Central memory CD4-positive, alpha-beta T cell (primary cell): ENCODE results near the gene RIMKLA.

Source experiments
- DNase-seq: peaks from one replicate; pipeline ENCODE4 v3.0.0; 2022
- total RNA-seq, 3 experiments: gene quantifications; one replicate each; lab custom pipeline; 2026; lab: John Stamatoyannopoulos, UW

The RIMKLA gene, protein sequence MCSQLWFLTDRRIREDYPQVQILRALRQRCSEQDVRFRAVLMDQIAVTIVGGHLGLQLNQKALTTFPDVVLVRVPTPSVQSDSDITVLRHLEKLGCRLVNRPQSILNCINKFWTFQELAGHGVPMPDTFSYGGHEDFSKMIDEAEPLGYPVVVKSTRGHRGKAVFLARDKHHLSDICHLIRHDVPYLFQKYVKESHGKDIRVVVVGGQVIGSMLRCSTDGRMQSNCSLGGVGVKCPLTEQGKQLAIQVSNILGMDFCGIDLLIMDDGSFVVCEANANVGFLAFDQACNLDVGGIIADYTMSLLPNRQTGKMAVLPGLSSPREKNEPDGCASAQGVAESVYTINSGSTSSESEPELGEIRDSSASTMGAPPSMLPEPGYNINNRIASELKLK
- 0.19 to 2.6 (median 0.60) reads per million in 3 experiments for total RNA-seq

DNA sequence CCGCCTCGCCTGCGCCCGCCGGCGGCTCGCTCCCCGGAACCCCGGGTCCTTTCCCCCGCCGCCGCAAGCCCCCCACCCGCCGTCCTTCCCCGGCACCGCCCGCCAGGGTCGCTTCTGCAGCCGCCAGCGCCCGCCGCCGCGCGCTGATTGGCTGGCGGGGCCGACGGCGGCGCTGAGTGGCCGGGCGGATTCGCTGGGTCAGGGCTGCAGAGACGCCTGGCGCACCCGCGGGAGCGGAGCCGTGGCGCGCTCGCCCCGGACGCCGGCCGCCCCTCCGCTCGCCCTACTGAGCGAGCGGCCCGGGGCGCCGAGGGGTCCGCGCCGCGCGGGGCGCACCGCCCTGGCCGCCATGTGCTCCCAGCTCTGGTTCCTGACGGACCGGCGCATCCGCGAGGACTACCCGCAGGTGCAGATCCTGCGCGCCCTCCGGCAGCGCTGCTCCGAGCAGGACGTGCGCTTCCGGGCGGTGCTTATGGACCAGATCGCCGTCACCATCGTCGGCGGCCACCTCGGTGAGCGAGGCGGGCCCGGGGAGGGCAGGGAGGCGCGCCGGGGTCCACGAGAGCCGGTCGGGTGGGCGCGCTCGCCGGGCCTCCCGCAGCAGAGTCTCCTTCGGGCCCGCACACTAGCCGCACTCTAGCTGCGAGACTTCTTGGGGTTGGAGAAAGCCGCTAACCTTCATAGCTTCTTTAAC, at the start of gene RIMKLA:
Gene RIMKLA (plus strand): TSS at position 207 of the 694 bp plus-strand sequence. CDS start 143 bp downstream, at position 350.
- peak; percentile 12 for DNase-seq

DNA sequence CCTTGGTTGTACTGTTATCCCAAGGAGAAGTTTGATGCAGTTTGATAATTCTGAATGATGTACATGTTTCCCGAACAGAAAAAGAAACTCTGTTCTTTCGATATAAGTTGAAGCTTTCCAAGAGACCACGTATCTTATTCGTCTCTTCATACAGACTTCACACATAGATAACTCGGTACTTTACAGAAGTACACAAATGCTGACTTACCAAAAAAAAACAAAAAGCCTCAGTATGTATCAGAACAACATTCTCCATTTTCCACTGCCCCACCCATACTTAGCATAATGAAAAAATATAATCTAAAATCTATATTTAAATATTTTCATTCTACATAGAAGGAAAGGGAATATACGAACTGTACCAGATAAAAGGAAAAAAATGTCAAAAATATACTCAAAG, 47.7 kb upstream of the RIMKLA start:
- DNase-seq = no peak

DNA sequence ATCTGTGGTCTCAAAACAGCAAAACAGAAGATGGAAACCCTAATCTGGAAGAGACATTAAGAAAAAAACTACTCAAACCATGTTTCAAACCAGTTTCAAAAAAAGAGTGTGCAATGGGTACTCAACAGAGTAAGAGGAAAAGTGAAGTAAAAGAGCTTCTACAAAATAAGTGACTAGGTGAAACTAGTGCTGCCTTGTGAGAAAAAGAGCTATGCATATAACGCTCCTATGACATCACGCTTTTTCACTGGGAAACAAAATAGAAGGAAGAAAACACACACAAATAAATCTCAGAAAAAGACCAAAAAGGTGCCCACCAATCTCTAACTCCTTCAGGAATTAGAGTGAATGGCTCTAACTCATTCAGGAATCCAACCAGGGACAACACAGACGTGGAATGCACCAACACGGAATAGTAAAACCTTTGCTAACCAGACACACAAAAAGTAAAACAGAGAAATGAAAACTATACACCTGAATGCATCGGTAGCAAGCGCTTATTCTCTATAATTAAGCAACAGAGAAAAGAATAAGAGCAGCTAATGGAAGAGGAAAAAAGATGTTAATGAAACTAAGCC, 46.8 kb upstream of the RIMKLA start:
- no peak for DNase-seq

DNA sequence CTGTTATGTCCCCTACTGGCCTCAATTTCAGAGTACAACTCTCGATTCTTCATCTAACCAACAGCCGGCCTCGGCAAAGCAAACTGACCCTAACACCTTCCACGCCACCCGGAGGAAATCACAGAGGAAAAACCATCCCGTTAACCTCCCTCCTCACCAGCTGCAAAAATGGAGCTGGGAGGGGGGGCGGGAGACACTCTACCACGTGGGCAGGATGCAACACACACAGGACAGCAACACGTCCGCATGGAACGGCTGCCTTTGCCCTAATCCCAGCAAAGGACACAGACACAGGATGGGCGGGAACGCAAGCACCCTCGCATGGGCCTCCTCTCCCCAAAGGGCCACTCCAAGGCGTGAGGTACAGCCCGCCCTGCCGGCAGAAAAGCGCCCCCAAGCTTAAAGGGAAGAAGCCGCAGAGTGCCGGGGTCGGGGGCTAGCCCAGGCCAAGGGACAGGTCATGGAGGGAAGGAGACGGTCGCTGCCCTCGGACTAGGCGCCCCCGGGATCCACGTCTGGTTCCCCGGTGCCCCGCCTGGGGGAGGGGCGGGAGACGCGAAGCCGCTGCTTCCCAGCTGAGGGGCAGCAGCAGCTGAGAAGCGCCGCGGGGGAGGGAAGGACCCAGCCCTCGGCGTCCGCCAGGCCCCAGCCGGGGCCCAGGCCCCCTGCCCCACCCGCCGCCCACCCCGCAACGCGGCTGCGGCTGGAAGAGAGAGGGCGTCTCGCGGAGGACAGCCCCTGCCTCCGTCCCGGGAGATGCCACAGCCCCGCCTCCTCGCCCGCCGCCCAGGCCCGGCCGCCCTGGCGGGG, 46.1 kb upstream of the RIMKLA start:
- DNase-seq = no peak

DNA sequence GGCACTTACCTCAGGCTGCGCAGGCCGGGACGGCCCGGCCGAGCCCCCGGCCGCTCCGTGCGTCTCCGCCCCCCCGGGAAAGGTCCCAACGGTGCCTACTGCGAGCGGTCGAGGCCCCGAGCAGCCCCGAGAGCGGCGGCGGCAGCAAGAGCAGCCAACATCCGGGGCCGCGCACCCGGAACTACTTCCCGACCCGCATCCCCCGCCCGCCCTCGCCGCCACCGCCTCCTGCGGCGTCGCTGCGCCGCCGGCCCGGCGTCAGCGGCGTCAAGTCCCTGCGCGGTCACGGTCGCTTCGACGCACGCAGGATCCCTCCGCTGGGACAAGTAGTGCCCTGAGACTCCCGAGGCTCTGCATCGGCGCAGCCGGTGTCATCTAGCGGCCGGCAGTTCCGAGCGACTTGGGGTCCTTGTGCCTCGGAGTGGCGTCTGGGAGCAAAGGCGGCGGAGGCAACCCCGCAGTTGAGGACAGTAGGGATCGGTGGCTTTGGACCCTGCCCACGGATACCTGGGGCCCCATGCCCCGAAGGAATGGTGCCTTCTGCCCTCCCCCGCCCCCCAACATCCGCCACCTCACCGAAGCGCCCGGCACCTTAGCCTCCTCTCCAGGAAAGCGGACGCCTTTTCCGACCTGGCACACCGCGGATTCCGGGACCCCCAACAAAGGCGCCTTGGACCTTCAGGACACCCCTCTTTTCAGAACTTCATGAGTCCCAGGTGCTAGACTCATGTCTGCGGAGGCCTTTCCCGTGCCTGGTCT, 45.4 kb upstream of the RIMKLA start, which contains the start of gene FOXJ3:
Gene FOXJ3 (minus strand): TSS at position 186 of the 759 bp plus-strand sequence. CDS start 24,142 bp downstream, outside the sequence.
- DNase-seq = peak; percentile 86

DNA sequence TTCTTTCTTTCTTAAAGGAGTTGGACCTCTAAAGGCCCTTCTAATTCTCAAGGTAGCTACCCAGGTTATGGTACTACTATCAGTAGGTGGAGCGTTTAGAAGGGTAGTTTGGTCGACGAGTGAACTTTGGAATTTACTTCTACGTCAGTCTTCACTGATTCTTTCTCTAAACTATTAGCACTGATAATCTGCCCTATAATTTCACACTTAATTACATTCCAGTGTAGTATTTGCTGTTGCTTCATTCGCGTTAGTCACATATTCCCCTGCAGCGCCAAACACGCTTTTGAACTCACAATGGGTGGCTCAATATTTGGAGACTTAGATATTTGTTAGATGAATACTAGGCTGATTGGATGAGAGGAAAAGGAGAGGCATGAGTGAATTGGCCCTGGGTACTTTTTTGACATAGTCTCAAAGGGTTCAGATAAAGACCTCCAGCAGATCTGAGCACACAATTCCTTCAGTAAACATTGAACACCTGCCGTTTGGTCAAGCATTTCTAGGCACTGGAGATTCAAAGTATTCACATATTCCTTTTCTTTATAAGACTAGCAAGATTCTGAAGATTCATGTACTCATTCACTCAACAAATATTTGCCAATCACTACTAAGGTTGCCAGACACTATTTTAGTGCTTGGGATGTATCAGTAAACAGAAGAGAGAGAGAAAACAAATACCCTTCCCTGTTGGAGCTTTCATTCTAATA, 44.6 kb upstream of the RIMKLA start:
- DNase-seq = no peak

DNA sequence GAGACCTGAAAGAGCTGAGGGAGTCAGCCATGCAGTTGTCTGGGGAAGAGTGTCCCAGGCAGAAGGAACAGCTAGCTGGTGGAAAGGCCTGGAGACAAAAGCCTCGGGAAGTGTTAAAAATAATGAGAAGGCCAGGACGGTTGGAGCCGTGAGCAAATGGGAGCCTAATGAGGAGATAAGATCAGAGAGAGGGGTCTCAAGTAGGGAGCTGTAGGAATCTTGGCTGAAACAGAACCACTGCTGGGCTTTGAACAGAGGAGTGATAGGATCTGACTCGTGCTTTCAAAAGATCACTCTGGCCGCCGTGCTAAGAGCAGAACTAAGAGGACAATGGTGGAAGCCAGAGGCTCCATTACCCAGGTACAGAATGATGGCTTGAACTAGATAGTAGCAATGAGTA, 43.6 kb upstream of the RIMKLA start:
- DNase-seq = no peak

DNA sequence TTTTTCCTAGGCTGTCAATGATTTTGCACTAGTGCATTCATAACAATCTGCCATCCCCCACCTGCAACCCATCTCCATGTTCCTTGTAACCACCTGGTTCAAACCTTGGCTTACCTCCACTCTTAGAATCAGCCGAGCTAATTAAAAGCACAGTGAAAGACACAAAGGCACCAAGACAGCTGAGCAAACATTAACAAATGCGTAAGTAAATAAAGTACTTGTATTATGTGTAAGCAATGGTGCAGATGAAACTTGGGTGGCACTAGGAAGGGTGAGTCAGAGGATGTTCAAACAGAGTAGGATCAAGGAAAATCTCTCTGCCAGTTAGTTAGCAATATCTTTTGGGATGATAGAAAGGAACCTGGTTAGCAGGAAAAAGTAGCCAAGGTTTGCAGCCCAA, 40.5 kb upstream of the RIMKLA start:
- DNase-seq = no peak

DNA sequence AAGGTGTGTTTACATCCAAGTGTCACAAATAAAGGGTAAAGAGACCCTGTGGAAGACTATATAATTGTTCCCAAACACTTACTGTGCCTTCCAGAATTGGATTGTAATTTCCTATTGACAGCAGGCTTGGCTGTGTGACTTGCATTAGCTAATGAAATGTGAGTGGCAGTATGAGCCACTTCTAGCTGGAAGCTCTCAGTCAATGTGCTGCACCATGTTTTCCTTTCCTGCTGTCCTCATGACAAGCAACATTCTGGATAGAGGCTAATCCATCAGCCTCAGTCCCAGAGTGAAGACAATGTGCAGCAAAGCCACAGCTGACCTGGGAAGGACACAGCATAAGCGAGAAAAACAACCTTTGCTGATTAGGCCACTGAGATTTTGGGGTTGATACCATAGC, 39.7 kb upstream of the RIMKLA start:
- no peak for DNase-seq

DNA sequence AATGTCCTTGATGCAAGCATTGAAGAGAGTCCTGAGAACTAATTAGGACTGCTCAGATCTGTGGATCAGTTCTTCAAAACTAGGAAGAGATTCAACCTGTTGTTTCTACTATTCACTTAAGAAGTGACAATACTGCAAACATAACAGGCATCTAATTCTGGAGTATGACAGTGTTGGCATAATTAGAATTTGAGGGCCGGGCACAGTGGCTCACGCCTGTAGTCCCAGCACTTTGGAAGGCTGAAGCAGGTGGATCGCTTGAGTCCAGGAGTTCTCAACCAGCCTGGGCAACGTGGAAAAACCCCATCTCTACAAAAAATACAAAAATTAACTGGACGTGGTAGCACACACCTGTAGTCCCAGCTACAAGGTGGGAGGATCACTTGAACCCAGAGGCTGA, 37.5 kb upstream of the RIMKLA start:
- DNase-seq = no peak

DNA sequence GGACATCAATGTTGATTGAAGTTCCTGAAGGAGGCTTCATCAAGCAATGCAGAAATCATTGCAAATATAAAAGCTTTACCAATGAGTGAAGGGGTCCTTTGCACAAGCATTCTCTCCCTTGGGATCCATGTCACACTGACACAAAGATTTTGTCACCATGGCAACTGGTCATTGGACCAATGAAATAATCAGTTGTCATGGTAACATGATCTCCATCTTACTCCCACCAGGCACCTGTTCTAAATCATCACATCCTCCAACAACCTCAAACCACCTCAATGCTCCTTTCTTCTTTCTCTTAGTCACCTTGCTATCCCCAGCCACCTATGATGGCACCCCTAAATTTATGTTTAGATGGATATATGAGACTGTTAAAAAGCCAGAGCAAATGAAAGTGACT, 32.1 kb upstream of the RIMKLA start:
- no peak for DNase-seq

DNA sequence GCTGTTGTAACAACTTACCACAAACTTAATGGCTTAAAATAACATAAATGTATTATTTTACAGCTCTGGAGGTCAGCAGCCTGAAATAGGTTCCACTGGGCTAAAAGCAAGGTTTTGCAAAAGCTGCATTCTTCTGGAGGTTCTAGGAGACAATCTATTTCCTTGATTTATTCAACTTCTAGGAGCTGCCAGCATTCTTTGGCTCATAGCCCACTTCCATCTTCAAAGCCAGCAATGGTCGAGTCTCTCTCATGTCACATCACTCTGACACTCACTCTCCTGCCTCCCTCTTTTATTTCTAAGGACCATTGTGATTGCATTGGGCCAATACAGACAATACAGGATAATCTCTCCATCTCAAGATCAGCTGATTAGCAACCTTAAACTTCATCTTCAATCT, 30.5 kb upstream of the RIMKLA start:
- no peak for DNase-seq

DNA sequence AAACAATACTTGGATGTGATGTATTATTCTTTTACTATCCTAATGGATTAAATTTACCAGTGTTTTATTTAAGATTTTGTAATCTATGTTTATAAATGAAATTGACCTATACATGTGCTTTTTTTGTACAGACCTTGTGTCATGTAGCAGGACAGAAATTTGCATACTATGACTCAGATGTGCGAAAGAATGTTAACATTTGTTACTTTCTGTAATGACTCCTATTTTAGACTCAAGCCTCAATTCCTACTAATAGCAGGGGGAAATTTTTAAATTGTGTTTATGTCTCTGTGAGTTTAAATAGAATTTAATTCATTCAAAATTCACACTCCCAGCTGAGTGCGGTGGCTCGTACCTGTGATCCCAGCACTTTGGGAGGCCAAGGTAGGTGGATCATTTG, 21.8 kb upstream of the RIMKLA start:
- no peak for DNase-seq

DNA sequence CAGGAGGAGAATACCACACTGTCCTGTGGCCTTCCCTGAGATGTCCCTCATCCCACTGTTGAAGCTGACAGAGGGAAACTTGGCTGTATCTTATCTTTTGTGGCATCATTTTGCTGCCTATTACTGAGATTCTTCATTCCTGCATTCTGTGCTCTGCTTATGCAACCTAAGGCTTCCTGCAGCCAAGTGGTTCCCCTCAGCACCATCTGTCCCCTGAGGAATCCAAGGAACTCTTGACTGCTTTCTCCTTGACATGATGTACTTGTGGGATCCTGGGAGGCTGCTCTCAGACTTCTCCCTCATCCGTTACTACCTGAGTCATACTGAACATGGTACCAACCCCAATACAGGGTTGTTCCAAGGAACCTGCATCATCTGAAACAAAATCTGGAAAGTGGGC, 21.1 kb upstream of the RIMKLA start:
- DNase-seq = no peak

DNA sequence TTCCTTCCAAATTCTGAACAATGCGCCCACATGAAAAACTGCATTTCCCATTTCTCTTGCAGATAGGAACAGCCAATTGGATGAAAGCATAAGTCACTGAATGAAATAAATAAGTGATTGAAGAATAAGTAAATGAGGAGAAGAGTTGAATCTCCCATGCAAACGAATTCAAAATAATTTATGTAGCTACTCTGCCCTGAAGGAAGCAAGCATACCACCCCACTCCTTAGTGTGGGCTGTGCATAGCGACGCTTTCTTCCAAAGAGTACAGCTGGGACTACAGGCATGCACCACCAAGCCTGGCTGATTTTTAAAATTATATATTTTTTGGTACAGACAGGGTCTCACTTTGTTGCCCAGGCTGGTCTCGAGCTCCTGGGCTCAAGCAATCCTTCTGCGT, 16.5 kb upstream of the RIMKLA start:
- DNase-seq = no peak

DNA sequence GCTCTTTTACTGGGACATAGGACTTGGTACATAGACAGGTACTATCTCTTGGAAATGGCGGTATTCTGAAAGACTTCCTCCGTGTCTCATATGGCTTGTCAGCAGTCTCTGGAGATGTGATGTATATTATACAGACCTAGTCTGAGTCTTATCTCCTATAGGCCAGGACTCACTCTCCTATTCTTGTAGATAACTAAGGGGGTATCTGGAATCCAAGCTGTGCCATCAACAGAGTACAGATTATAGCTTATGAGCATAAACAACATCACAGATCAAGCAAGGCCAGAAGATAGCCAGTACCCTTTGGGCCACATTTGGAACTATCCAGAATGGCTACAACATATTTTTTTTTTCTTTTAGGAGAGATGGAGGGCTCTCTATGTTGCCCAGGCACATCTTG, 16.1 kb upstream of the RIMKLA start:
- DNase-seq = no peak

DNA sequence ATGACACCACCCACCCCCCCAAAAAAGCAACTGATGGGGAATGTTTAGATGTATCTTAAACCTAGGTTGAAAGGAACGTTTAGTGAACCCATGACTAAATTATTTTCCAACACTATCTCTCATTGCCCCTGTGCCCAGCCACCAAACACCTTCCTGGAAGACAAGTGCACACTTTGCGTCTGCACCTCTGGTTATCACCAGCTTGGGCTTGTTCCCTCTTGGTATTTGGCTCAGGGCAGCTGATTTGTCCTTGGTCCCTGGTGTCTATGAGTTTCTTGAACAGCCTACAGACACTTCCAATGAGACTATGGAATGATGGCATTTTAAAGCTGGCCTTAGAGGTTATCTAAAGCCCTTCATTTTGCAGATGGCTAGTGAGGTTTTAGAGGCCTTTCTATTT, 15.5 kb upstream of the RIMKLA start:
- no peak for DNase-seq

DNA sequence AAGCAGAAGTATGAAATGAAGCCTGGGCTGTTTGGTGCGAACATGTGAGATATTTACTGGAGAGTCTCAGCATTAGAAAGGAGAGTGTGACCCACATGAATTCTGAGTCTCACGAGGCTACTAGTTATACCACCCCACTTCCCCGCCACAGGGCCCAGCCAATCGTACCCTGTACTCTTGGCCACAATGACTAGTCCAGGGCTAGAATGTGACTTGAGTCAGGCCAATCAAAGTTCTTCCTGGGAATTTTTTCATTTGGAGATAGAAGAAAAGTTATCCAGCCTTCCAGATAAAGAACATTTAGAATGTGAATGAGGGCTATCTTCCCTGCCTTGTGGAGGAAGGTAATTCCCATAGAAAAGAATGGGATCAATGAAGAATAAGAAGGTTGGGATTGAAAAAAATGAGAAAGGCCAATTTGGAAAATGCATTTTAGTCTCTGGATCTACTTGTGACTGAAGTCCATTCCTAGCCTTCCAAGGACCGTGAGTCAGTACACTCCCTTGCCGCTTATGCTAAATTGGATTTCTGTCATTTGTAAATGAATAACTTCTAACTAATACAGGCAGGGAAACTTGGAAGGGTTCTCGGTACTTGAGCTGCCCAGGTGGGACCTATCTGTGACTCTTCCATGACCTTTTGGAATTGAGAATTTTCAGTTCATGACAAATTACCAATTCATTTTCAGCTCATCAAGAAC, 12.3 kb upstream of the RIMKLA start:
- no peak for DNase-seq

DNA sequence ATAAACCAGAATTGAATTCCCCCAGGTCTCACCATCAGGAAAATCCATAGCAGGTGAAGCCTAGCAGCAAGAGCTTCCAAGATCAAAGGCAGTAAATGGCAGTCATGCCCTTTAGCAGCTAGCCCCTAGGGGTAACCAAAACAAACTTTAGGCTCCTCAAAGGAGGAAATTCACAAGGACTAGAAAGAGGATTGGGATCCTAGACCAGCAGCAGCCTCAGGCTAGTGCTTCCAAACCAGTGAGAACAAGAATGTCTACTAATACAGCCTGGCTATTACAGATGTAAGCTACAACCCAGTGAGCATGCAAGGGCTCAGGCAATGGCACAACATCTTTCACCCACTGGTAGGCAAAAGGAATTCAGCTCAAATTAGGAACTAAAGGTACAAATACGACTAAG, 11.1 kb upstream of the RIMKLA start:
- DNase-seq = no peak

DNA sequence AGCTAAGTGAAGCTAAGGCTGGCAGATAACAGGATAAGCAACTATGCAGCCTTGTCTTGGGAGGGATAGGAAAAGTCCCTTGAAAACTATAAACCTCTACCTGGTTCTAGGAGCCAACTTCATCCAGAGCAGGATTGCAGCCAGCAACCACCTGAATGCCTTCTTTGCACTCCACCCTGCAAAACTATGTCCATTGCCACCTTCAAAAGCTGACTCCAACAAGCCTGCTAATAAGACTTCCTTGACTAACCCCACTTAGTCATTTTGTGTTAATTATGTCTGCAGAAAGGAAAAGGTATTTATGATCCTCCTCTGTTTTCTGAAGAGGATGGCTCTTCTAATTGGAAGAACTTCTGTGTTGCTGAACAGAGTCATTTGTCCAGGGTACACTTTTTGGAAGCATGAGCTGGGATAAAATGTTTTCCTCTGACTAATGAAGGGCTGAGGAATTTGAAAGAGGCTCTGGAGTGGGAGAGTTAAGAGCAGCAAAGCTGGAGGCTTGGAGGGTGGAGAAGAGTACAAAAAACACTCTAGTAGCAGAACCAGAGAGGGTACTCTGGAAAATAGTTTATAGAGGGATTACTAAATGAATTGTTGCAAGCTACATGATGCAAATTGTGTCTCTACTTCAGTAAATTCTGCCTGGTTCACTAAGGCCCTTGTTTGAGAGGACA, 9.6 kb upstream of the RIMKLA start:
- no peak for DNase-seq
